NOMO-1 treated with dmso at 0.1 percent for 144 hours (cell line): ENCODE data around the gene SETD4.
A peak's percentile ranks its signal among the peaks of the same experiment; 100 is the strongest.

ENCODE experiments used
- DNase-seq: peaks from one replicate; lab custom pipeline; 2025; ENCODE audit not compliant: unreplicated experiment; lab: John Stamatoyannopoulos, UW

The SETD4 gene

DNA sequence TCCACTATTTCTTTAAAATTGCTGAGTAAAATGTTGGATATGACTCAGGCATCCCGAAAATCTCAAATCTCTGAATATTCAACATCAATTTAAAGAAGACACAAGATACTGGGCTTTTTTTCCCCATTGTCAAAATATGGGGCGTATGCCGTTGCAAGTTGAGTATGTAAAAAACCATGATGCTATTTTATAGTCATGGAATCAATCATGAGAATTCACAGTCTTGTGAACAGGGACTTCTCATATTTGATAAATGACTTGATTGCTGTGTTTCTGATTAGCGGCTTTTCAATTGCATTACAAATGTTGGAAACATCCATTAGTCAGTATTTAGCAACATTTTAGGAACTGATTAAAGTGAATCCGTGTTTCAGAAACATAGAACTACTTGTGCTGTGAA lies 45.3 kb downstream of the SETD4 start:
- DNase-seq, result no peak

GRCh38 chr21:36010801-36011200 lies 49.5 kb downstream of the SETD4 start:
- no peak for DNase-seq

DNA sequence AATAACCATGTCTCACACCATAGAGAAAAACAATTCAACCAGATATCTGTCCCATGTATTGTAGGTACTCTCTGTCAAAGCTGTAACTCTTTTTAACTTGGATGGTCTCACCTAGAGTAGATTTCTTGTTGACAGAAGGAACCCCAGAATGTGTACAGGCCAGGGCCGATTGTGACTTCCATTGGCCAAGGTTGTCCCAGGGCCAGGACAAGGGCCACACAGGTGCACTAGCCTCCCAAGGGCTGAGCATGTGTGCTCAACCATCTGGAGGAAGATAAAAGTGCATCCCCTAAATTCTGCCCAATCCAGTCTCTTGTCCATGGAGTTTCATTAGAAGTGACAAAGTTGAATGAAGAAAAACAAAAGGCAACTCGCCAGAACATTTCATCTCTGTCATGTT lies 51.8 kb downstream of the SETD4 start:
- DNase-seq, result no peak

DNA sequence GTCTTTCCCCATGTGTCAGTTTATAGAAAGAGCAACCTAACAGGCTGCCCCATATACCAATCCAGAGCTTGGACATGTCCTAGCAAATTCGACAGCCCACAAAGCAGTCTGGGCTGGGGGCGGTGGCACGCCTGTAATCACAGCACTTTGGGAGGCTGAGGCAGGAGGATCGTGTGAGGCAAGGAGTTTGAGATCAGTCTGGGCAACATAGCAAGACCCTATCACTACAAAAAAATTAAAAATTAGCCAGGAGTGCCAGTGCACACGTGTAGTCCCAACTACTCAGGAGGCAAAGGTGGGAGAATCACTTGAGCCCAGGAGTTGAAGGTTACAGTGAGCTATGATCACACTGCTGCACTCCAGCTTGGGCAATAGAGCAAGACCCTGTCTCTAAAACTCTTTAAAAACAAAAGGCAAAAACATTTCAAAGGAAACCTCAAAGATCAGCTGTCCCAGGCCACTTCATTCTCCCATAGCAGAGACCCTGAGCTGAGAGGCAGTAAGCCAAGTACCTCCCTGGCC lies 54.4 kb downstream of the SETD4 start:
- DNase-seq, result no peak

GRCh38 chr21:36005018-36005417 lies 55.3 kb downstream of the SETD4 start:
- DNase-seq, result peak; percentile 3

DNA sequence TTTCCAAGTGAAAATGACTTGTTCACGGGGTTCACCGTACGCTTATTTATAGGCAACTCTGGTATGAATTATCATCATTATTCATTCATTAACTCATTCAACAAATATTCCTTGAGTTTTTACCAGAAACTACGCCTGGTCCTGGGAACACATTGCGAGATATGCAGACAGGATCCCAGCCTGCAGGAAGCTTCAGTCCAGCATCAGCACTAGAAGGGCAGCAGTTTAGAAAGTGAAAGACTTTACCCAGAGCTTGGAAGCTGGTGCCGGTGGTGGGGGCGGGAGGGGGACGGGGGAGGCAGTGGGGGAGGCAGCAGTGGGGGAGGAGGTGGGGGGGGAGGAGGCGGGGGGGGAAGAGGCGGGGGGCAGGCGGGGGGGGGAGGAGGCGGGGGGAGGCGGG lies 55.9 kb downstream of the SETD4 start:
- DNase-seq, result no peak

- DNase-seq, result no peak
Observed at GRCh38 chr21:36003776-36004175, 56.5 kb downstream of the SETD4 start.

DNA sequence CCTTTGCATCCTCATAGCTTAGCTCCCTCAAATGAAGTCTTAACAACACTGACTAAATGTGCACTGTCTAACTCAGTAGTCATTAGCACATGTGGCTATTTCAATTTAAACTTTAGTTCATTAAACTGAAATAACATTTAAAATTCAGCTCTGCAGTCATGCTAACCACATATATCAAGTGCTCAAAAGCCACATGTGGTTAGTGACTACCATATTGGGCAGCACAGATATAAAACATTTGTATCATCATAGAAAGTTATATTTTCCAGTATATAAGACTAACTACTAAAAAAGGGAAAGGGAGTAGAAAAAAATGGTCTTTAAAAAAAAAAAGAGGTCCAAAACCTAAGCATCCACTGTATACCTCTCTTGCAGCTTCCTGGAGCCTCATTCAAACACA lies 64.1 kb downstream of the SETD4 start:
- DNase-seq, result no peak

DNA sequence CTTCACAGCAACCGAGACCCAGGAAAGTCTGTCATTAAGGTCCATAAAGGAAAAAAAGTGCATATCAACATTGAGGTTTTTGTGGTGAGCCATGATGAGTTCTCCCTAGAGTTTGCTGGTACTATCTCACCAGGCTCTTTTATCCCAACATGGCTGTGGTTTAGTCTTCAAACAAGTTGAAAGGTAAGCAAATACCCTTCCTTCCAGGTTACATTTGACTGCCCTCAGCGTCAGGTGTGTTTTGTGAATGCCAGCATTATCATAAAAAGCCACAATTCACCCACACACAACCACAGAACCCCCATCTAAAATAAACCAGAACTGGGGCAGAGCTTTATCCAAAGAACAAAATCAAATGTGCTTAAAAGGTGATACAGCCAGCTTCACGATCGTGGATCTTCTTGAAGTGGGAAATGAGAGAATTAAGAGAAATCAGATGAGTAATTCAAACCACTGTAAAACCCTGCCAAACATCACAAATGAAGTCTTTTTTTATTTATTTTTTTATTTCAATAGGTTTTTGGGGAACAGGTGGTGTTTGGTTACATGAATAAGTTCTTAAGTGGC lies 64.7 kb downstream of the SETD4 start:
- DNase-seq, result no peak

GRCh38 chr21:35994613-35995012 lies 65.7 kb downstream of the SETD4 start:
- DNase-seq, result no peak

GRCh38 chr21:35993875-35994490 lies 66.3 kb downstream of the SETD4 start:
- DNase-seq, result no peak

- no peak for DNase-seq
Observed at GRCh38 chr21:35991131-35991530, 69.2 kb downstream of the SETD4 start.

GRCh38 chr21:35990609-35991008 lies 69.7 kb downstream of the SETD4 start:
- DNase-seq, result no peak

DNA sequence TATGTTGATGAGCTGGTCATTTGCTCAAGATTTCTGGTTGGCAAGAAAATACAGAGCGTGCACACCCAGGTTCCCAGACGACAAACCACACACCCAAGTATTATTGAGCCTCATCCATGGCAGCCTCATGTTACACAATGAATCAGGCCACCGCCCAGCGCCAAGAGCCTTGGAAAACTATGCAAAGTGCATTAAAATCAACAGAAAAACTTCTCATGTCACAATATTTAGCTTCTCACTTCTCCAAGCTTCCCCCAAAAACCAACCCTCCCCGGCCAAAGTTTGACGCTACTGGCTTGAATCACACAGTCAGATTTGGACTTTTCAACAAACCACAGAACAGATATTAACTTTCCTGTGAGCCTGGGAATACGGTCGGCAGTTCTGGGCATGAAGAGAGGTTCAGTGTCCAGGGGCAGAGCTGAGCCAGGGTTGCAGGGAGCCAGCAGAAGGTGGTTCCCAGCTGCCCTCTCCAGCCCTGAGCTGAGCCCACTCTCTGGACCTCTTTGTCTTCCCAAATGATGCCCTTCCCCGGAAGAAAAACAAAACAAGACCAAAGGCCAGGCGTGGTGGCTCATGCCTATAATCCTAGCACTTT lies 71.1 kb downstream of the SETD4 start:
- no peak for DNase-seq

- DNase-seq, result peak; percentile 32
Observed at GRCh38 chr21:35988416-35989137, 71.7 kb downstream of the SETD4 start.

- DNase-seq, result no peak
Observed at GRCh38 chr21:35987475-35987874, 72.9 kb downstream of the SETD4 start.

- DNase-seq, result no peak
Observed at GRCh38 chr21:35984654-35985361, 75.5 kb downstream of the SETD4 start.
